HCEC 1CT (cell line): ENCODE measurements around the gene GRSF1.
"Not testable (repeated sequence)": the region's sequence is repeated elsewhere in the genome, so short reads cannot be mapped to it uniquely, and the experiment has no call there.

Experiments used
- DNase-seq: peaks from one replicate; pipeline ENCODE4 v3.0.0-alpha.2; 2017

GRSF1 gene

DNA sequence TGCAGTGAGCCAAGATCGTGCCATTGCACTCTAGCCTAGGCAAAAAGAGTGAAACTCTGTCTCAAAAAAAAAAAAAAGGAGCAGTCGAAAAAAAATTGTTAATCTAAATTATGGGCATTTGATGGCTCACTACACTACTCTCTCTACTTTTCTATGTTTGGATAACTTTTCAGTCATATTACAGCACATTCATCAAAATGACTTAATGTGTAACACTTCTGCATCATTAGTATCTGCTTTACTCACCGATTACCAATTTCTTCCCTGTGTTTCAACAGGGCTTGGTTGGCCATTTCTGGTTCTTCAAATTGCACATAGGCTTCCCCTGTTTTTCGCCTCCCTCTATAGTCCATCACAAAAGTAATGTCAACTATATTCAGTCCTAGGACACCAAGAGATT, 8.4 kb downstream of the GRSF1 start:
- DNase-seq, result no peak

DNA sequence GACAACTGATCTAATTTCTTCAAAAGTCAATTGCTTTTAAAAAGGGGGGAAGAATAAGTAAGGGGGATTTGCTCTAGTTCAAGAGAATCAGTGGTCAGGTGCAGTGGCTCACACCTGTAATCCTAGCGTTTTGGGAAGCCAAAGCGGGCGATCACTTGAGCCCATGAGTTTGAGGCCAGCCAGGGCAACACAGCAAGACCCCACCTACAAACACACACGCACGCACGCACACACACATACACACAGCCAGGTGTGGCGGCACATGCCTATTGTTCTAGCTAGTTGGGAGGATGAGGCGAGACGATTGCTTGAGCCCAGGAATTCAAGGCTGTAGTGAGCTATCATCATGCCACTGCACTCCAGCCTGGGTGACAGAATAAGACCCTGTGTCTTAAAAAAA, 9.6 kb downstream of the GRSF1 start:
- DNase-seq, result no peak

DNA sequence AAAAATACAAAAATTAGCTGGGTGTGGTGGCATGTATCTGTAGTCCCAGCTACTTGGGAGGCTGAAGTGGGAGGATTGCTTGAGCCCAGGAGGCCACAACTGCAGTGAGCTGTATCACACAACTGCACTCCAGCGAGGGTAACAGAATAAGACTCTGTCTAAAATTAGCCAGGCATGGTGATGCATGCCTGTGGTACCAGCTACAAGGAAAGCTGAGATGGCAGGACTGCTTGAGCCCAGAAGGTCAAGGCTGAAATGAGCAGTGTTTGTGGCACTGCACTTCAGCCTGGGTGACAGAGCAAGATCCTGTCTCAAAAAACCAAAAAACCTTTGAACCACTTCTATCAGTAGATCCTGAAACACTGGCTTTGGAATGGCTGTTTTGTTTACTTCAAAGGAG, 10.2 kb downstream of the GRSF1 start:
- no peak for DNase-seq

DNA sequence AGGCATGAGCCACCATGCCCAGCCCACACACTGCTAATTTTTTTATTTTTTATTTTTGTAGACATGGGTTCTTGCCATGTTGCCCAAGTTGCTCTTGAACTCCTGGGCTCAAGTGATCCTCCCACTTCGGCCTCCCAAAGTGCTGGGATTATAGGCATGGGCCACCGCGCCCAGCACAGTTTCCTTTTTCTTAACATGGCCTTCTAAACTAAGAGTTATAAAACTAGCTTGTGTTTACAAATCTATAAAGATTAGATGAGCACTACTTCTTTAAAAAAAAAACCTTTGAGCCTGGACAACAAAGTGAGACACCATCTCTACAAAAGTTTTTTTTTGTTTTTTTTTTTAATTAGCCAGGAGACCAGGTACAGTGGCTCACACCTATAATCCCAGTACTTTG, 10.7 kb downstream of the GRSF1 start:
- no peak for DNase-seq

DNA sequence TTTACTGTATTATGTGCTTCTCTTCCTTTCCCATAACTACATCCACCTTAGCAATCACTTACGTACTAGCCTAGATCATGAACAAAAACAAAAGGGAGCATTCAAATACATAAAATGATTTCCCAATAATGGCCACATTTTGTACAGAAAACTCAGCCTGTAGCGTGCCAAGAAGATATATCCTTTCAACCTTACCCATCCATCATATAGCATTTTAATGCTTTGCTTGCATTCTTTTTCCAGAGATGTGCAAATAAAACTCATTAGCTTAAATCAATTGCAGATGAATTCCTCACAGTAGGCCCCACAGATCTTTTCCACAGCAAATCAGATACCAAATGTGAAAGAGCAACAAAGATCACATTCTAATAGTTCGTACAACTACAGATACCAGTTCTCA, 20.8 kb downstream of the GRSF1 start:
- no peak for DNase-seq

DNA sequence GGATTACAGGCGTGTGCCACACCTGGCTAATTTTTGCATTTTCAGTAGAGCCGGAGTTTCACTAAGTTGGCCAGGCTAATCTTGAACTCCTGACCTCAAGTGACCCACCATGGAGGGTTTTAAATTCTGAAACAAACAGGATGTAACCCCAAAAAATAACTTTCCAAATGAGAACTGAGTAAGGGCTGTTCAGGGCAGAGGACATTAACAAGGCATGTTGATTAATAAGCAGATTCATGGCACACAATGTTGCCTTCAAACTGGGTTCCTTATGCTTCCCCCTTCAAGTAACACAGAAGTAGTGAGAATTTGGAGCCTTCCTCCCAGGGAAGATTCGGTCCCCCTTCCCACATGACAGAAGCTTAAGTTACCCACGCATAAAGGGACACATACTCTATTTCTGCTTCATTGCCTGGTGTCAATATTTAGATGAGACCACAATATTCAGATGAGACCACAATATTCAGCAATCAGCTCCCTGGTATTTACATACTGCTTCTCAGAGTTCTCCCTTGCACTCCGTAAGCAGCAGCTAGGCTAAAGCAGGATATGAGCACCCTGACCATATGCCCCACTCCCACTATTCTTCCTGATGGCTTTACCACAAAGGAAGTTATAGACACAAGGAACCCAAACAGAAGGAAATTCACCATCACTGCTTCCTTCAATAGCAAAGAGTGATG, 21.4 kb downstream of the GRSF1 start:
- no peak for DNase-seq

DNA sequence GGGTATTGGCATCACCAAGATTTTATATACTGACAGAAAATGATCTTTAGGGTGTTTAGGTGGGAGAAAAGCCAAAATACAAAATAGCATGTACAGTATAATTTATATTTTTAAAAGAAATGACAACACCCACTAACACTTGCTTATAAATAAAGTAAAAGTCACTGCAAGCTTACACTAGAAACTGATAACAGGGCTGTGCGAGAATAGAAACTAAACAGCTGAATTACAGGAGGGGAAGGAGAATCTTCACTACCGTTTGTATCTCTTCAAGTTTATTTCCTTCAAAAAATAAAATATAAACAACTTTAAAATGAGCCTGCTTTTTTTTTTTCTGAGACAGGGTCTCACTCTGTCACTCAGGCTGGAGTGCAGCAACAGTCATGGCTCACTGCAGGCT, 22.8 kb downstream of the GRSF1 start:
- DNase-seq, result no peak

DNA sequence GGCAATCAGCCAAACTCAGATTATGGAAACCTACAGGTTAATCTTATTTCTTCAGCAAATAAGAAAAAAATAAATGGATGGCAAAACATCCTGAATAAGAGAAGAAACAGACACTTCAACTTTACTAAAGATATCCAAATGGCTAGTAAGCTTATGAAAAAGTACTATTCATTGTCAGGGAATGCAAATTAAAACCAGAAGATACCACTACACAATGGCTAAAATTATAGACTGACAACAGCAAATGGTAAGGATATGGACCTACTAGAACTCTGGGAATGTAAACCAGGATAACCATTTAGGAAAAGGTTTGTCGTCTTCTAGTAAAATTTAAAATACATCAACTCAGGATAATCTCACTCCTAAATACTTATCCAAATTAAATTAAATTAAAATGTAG, 24.3 kb downstream of the GRSF1 start:
- no peak for DNase-seq

DNA sequence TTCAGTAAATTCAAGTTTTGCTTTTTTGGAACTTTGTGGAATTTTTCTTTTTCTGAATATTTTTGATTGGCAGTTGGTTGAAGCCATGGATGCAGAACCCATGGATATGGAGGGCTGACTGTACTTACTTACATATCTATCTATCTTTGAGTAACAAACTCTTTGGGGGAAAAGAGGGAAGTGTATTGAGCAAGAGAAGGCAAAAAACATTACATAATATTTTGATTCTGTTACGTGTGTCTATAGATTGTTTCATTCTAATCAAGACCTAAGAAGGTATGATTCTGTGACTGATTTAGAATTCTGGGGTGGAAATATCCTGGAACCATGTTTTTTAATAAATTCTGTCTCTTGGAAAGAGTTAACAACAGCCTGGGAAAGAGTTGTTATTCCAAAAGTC, 31.5 kb downstream of the GRSF1 start:
- no peak for DNase-seq

DNA sequence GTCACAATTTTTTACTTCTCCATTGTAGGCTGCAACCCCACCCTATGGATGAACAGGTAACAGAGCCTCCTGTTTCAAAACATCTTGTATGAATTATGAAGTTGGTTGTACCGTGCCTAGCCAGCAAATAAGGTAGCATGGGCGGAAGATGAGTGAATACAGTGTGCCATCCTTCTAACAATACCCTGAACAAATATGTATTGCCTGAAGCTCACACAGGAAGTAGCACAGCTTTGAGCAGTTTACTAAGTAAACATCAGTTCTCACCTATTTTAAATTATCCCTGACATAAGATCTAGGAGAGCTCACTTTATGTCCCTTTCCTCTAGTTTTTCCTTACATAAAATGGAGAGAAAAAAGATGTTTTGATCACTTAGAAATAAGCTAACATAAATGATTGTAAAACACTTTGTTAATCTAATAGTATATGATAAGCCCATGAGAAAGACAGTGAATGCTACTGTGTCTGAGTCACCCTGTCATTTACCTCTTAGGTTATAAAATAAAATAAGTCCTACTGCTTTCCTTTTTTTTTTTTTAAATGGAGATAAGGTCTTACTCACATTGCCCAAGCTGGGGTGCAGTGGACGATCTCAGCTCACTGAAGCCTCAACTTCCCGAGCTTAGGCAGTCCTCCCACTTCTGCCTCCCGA, 36.6 kb downstream of the GRSF1 start:
- DNase-seq, result no peak

DNA sequence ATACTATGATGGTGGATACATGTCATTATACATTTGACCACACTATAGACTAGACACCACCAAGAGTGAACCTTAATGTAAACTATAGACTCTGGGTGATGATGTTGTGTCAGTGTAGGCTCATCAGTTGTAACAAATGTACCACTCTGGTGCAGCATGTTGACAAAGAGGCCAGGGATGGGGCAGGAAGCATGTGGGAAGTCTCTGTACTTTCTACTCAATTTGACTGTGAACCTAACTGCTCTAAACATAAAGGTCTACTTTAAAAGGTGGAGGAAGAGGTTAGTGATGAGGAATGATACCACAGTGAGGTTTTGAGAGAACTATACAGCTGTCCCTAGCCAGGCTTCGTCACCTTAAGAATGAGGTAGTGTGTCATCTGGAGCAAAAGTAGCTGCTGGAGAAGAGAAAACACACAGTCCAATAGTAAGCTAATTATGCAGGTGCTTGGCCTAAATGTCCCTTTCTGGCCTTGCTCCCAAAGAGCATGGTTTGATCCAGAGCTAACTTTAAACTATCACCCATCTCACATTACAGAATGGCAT, 38.4 kb downstream of the GRSF1 start:
- DNase-seq, result no peak

DNA sequence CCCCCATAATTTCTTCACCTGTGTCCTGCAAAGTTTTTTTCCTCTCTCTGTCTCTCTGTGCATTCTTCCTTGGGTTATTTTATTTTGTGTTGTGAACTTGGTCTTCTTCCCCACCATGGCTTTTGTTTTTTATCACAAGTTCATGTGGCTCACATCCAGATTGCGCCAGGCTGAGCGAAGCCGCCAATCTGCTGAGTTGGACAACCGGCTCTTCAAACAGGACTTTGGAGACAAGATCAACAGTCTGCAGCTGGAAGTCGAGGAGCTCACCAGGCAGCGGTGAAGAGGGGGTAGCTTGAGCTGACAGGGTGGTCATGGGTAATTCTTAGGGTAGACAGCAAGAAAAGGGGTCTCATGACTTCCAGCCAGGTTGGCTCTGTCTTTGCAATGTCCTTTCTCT, 46.1 kb downstream of the GRSF1 start:
- DNase-seq, result no peak

DNA sequence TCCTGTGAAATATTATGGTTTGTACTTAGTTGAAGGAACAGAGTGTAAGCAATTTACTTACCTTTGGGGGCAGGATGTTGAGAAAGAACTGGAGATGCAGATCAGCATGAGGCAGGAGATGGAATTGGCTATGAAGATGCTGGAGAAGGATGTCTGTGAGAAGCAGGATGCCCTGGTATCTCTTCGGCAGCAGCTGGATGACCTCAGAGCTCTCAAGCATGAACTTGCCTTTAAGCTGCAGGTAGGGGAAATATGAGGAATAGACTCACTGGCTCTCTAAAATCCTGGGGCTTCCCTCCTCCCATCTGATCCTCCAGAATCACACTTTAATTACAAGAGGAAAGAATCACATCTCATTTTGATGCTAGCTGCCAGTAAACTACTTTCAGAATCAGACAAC, 51.0 kb downstream of the GRSF1 start:
- no peak for DNase-seq

DNA sequence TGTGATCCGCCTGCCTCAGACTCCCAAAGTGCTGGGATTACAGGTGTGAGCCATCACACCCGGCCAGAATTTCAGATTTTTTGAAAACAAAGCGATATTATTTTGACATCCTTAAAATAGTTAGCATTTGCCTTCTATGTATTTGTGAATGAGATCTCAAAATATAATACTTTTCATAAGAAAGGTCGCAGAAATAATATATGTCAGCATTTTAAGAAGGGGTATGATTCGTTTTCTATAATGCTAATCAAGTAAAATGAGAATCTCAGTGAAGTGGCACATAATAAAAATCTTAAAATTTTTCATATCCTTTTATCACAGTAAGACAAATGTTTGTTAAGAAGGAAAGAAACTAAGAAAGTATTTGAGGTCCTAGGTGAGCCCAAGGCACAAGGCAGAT, 52.2 kb downstream of the GRSF1 start:
- no peak for DNase-seq

DNA sequence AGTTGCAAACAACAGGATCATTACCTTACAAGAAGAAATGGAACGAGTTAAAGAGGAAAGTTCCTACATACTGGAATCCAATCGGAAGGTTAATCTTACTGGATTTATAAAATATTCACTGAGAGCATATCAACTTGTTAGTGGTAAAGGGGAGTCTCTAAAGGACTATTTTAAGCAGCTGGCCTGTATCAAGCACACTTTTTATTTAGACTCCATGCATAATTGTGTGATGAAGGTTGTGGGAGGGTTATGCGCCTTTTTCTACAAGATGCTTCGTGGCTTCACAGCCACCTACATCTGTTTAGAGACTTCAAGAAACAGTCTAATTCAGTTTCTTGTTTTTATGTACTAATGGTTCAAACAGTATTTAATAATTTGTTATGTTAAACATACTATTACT, 56.6 kb downstream of the GRSF1 start:
- DNase-seq, result no peak

DNA sequence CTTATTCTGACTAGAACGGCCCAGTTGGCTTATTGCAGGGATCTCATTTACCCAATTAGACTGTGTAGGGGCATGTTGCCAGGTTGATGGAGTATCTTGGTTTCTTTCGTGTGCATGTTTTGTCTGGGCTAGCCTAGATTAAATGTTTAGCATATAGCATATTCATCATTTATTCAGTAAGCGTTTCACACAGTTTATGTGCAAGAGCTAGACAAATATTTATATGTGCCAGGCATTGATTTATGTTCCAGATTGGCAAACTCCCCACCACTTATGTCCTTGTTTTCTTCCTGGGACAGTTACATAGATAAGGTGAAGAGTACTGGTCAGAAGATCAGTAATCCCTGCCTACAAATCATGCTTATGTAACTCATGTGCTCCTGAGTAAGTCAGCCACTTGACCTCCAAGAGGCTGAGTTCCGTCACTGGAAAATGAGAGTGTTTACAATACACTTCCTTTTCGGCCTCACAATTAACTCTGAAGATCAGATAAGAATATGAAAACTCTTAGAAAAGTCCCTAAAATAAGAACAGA, 60.7 kb downstream of the GRSF1 start:
- DNase-seq, result peak; percentile 66

DNA sequence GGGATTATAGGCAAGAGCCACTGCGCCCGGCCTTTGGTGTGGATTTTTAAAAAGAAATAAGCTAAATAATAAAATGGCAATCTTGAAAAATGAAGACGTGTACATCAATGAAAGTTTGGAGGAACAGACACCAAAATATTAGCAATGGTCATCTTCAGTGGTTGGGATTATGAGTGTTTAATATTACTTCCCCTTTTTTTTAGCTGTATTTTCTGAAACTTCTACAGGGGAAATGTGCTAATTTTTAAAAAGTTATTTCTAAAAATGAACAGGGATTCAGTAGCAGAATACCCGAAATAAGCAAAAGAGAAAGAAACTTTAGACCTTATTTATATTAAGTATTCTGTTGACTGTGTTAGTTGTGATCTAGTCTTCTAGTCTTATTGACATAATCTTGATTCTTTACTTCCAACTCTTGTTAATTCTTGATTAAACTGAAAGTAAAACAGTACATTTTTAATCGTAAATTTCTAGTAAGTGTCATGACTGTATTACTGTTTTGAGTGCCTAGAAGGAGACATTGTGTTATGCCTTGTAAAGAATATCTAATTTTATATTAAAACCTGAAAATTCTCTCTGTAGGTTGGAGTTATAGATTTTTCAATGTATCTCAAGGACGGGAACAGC, 66.6 kb downstream of the GRSF1 start:
- no peak for DNase-seq

DNA sequence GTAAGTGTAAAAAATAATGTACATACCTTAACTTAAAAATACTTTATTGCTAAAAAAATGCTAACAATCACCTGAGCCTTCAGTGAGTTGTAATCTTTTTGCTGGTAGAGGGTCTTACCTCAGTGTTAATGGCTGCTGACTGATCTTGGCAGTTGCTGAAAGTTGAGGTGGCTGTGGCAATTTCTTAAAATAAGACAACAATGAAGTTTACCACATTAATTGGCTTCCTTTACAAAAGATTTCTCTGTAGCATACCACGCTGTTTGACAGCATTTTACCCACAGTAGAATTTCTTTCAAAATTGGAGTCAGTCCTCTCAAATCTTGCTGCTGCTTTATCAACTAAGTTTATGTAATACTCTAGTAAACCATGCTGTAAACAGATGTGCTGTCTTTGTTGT, 70.3 kb downstream of the GRSF1 start:
- not testable (repeated sequence) for DNase-seq

DNA sequence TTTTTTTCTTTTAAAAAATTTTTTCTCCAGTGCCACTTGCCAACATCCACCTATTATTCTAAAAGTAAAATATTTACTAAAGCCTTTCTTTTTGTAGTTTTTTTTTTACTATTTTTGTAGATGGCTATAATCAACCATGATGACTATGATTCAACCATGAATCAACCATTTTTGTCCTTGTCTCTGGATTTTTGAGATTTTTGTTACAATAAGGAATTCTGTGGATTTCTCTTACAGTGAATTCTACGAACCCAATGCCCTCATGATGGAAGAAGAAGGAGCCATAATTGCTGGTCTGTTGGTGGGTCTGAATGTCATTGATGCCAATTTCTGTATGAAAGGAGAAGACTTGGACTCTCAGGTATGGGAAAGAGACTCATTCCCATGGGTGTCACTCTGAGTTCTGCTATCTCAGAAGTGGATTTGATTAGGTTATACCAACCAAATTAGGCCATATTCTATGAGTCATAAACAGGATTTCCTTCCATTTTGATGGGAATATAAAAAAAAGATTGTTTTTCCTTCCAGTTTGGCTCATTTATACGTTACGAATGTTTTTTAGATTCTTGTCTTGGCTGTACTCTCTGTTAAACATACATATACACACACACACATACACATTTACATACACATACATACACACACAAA, 71.3 kb downstream of the GRSF1 start:
- DNase-seq, result peak; percentile 11
